Measurements from ENCODE around the gene PPARG. TPM values are rescaled to one million over a fixed set of nuclear protein-coding genes. Genes with fewer than 3 reads are reported as not detected.
"Not testable (repeated sequence)": the region's sequence is repeated elsewhere in the genome, so short reads cannot be mapped to it uniquely, and the experiment has no call there.

The PPARG gene
- polyA plus RNA-seq, 4 donors, result 24.6 to 37.3 (median 27.9) TPM

GRCh38 chr3:12437221-12437605 lies 148.3 kb downstream of the PPARG start:
- DNase-seq (ENCODE audit: low read depth in 4 of 4, low spot score in 3 of 4), result no peak

GRCh38 chr3:12437861-12438260 lies 149.0 kb downstream of the PPARG start:
- DNase-seq (ENCODE audit: low read depth in 4 of 4, low spot score in 3 of 4), result no peak

- DNase-seq (ENCODE audit: low read depth in 4 of 4, low spot score in 3 of 4), result no peak
Measured at GRCh38 chr3:12438318-12438717, 149.4 kb downstream of the PPARG start.

- no peak for DNase-seq (ENCODE audit: low read depth in 4 of 4, low spot score in 3 of 4)
Measured at GRCh38 chr3:12439161-12439940, 150.5 kb downstream of the PPARG start.

- DNase-seq (ENCODE audit: low read depth in 4 of 4, low spot score in 3 of 4), result no peak
Measured at GRCh38 chr3:12440927-12441714, 152.3 kb downstream of the PPARG start.

- DNase-seq (ENCODE audit: low read depth in 4 of 4, low spot score in 3 of 4), result no peak
Measured at GRCh38 chr3:12442654-12443501, 154.0 kb downstream of the PPARG start.

- no peak for DNase-seq (ENCODE audit: low read depth in 4 of 4, low spot score in 3 of 4)
Measured at GRCh38 chr3:12443781-12444522, 155.1 kb downstream of the PPARG start.

- no peak for DNase-seq (ENCODE audit: low read depth in 4 of 4, low spot score in 3 of 4)
Measured at GRCh38 chr3:12444582-12445471, 156.0 kb downstream of the PPARG start.

- no peak for DNase-seq (ENCODE audit: low read depth in 4 of 4, low spot score in 3 of 4)
Measured at GRCh38 chr3:12445523-12446240, 156.8 kb downstream of the PPARG start.

- DNase-seq (ENCODE audit: low read depth in 4 of 4, low spot score in 3 of 4), result no peak
Measured at GRCh38 chr3:12446298-12446697, 157.4 kb downstream of the PPARG start.

GRCh38 chr3:12447075-12447474 lies 158.2 kb downstream of the PPARG start:
- DNase-seq (ENCODE audit: low read depth in 4 of 4, low spot score in 3 of 4), result no peak

- DNase-seq (ENCODE audit: low read depth in 4 of 4, low spot score in 3 of 4), result not testable (repeated sequence)
Measured at GRCh38 chr3:12448404-12449202, 159.7 kb downstream of the PPARG start.

GRCh38 chr3:12449889-12450682 lies 161.2 kb downstream of the PPARG start:
- DNase-seq (ENCODE audit: low read depth in 4 of 4, low spot score in 3 of 4), result no peak

- no peak for DNase-seq (ENCODE audit: low read depth in 4 of 4, low spot score in 3 of 4)
Measured at GRCh38 chr3:12451481-12451880, 162.6 kb downstream of the PPARG start.

GRCh38 chr3:12451960-12452359 lies 163.1 kb downstream of the PPARG start:
- no peak for DNase-seq (ENCODE audit: low read depth in 4 of 4, low spot score in 3 of 4)

- no peak for DNase-seq (ENCODE audit: low read depth in 4 of 4, low spot score in 3 of 4)
Measured at GRCh38 chr3:12452361-12453330, 163.8 kb downstream of the PPARG start.

Measured in right renal pelvis (tissue), 4 donors.